Ovary (tissue), 9 donors: Measurements from ENCODE around the gene EFCC1. TPM values are rescaled to one million over a fixed set of nuclear protein-coding genes. Genes with fewer than 3 reads are reported as not detected.
A peak's percentile ranks its signal among the peaks of the same experiment; 100 is the strongest.

Experiments used
- DNase-seq, 5 donors: peaks; one replicate each; pipeline ENCODE4 v3.0.0-alpha.2; 2019 to 2020
- H3K27ac ChIP-seq, 2 donors: fragments of 200-600 bp; one replicate each; pipeline versions ENCODE4 v1.5.1 to v1.8.0; 2019 to 2022
- H3K27me3 ChIP-seq: fragments of 200-600 bp; one replicate; pipeline ENCODE4 v1.8.0; 2022
- H3K36me3 ChIP-seq: fragments of 200-600 bp; sonication (generic); one replicate; pipeline ENCODE4 v1.5.1; 2019
- H3K4me1 ChIP-seq: one replicate; pipeline ENCODE4 v1.8.1; 2013; ENCODE audit warnings: mild to moderate bottlenecking, moderate library complexity; ENCODE audit not compliant: insufficient read depth
- H3K4me3 ChIP-seq: fragments of 200-600 bp; sonication (generic); one replicate; pipeline ENCODE4 v1.5.1; 2017
- H3K9me3 ChIP-seq, 2 donors: fragments of 200-600 bp in 1 of 2; sonication (generic) in 1 of 2; one replicate each; pipeline versions ENCODE4 v1.5.1 to v1.8.1; 2013 to 2019; ENCODE audit warnings: mild to moderate bottlenecking in 1 of 2, moderate library complexity in 1 of 2
- CTCF ChIP-seq, 3 donors: fragments of 450-650 bp in 2 of 3; fragments of 200-600 bp in 1 of 3; IDR thresholded peaks; one replicate each; pipeline versions ENCODE4 v1.5.1 to v1.8.0; 2016 to 2022; ENCODE audit warnings: antibody characterized with exemption in 3 of 3, mild to moderate bottlenecking in 1 of 3
- EP300 ChIP-seq: sonication (generic); formaldehyde crosslinking; IDR thresholded peaks from one replicate; pipeline ENCODE4 v1.6.1; 2017; ENCODE audit warnings: antibody characterized with exemption
- POLR2A ChIP-seq: fragments of 450-650 bp; IDR thresholded peaks from one replicate; pipeline ENCODE4 v1.6.1; 2017; ENCODE audit warnings: antibody characterized with exemption, mild to moderate bottlenecking, moderate library complexity
- WGBS, 3 donors: extraction: QIAGEN DNeasy Blood & Tissue Kit in 1 of 3; methylation state at CpG; one replicate each; pipeline versions ENCODE4 v1.1.5 to v1.1.7; 2013 to 2017; 5-methylcytosine and 5-hydroxymethylcytosine counted together
- intact Hi-C, 4 donors: fragments of 100-400 bp; cut with DNase I; formaldehyde crosslinking; loops; one replicate each; pipeline versions ENCODE4 v1.11.0 to v1.15.1; 2022 to 2023
- polyA plus RNA-seq, 2 donors: library from polyadenylated mRNA; stranded (reverse); fragments of 200-250 nt in 1 of 2; fragments of 350-450 nt in 1 of 2; fragmentation: Illumina TruSeq in 1 of 2; extraction: RNeasy Lipid Tissue Mini Kit (QIAGEN cat#74804) in 1 of 2; gene quantifications; one replicate each; pipeline ENCODE4 v1.2.3, GENCODE V29; 2013 to 2014
- total RNA-seq, 7 donors: library from RNA; depleted of rRNA in 2 of 7; stranded (reverse); fragments of >200 nt in 2 of 7; fragmentation: NEBNext Ultra II Directional in 3 of 7; extraction: Animal tissue kit (Norgen Biotek cat#: 25700) in 3 of 7; gene quantifications; one replicate each; pipeline versions ENCODE4 v1.1.0 to v1.2.4, GENCODE V29; 2016 to 2023
- donor health status: DM: no; HTN: no; CAD: no; lungs with moderate emphysema.
- donor health status: DM: no; HTN: no; CAD: no.
- donor health status: Bipolar disorder and iron deficiency.
- donor health status: DM: yes; HTN: yes; CAD: no.
- donor health status: DM: no; HTN: no; CAD: no.
- donor health status: DM: yes; HTN: yes; CAD: no.

Gene EFCC1
- total and polyA plus RNA-seq, 9 donors, result 3.7 to 15.5 (median 7.8) TPM

- WGBS, 3 donors, result 20 to 34% (median 33%) methylated on average over 8 of the region's 8 CpGs
- no peak overlapping the region for H3K27ac ChIP-seq
- no peak overlapping the region for H3K4me3 ChIP-seq
- peaks cover 19% of the 10 kb centered on the region for H3K4me1 ChIP-seq
- H3K9me3 ChIP-seq, result no peaks in the 10 kb centered on the region
- no peaks in the 10 kb centered on the region for H3K36me3 ChIP-seq
- intact Hi-C loops, result no loop called here
- H3K27me3 ChIP-seq, result no peaks in the 10 kb centered on the region
- TF ChIP-seq EP300, result no peak
- no peak for TF ChIP-seq POLR2A
- peak in 4 of 5 donors; percentile 30 to 65 (median 40) for DNase-seq
Measured at GRCh38 chr3:129025691-129026435, 24.8 kb downstream of the EFCC1 start.

- 12 to 13% (median 13%) methylated on average over 36 to 54 of the region's 54 CpGs for WGBS, 3 donors
- intact Hi-C loops, result no loop called here
- TF ChIP-seq CTCF (IDR thresholded peaks at IDR 0.05) (peak; percentile 41 to 77 (median 70)), POLR2A (no peak), EP300 (no peak)
- H3K4me1 ChIP-seq, result peaks cover 14% of the 10 kb centered on the region
- peak overlapping the region; percentile 41 for H3K4me3 ChIP-seq
- H3K36me3 ChIP-seq, result no peaks in the 10 kb centered on the region
- no peaks in the 10 kb centered on the region for H3K9me3 ChIP-seq
- peak; percentile 84 to 88 (median 86) for DNase-seq
- no peaks in the 10 kb centered on the region for H3K27me3 ChIP-seq
- H3K27ac ChIP-seq, result no peak overlapping the region
Measured at GRCh38 chr3:129026728-129027543, 25.8 kb downstream of the EFCC1 start.

- Histone ChIP-seq H3K27ac (no peak overlapping the region), H3K9me3 (no peaks in the 10 kb centered on the region), H3K27me3 (no peaks in the 10 kb centered on the region), H3K36me3 (no peaks in the 10 kb centered on the region), H3K4me1 (peaks cover 9% of the 10 kb centered on the region), H3K4me3 (peak overlapping the region; percentile 41)
- DNase-seq, result no peak
- intact Hi-C loops, result no loop called here
- TF ChIP-seq POLR2A, result no peak
- TF ChIP-seq CTCF (IDR thresholded peaks at IDR 0.05), result no peak
- TF ChIP-seq EP300, result no peak
- 79 to 87% (median 83%) methylated on average over 15 of the region's 15 CpGs for WGBS, 3 donors
Measured at GRCh38 chr3:129027544-129027880, 26.4 kb downstream of the EFCC1 start.

GRCh38 chr3:129028866-129029265, 27.8 kb downstream of the EFCC1 start:
- H3K27ac ChIP-seq, result no peak overlapping the region
- no peak overlapping the region for H3K4me3 ChIP-seq
- no peaks in the 10 kb centered on the region for H3K9me3 ChIP-seq
- peak in 2 of 5 donors; percentile 6 to 17 for DNase-seq
- TF ChIP-seq CTCF (IDR thresholded peaks at IDR 0.05) (no peak), EP300 (no peak), POLR2A (no peak)
- peaks cover 6% of the 10 kb centered on the region for H3K4me1 ChIP-seq
- no peaks in the 10 kb centered on the region for H3K36me3 ChIP-seq
- intact Hi-C loops, result no loop called here
- no peaks in the 10 kb centered on the region for H3K27me3 ChIP-seq
- WGBS, 3 donors, result 93 to 94% (median 93%) methylated on average over 13 of the region's 13 CpGs

GRCh38 chr3:129030611-129031010, 29.5 kb downstream of the EFCC1 start:
- H3K36me3 ChIP-seq, result no peaks in the 10 kb centered on the region
- H3K27me3 ChIP-seq, result no peaks in the 10 kb centered on the region
- TF ChIP-seq CTCF (IDR thresholded peaks at IDR 0.05) (no peak), EP300 (no peak), POLR2A (no peak)
- WGBS, 3 donors, result 92 to 97% (median 93%) methylated on average over 4 of the region's 4 CpGs
- H3K9me3 ChIP-seq, result no peaks in the 10 kb centered on the region
- no peak overlapping the region for H3K4me3 ChIP-seq
- DNase-seq, result peak in 2 of 5 donors; percentile 11 to 16
- intact Hi-C loops, result no loop called here
- peaks cover 6% of the 10 kb centered on the region for H3K4me1 ChIP-seq
- H3K27ac ChIP-seq, result no peak overlapping the region
